GM12864 (cell line): ENCODE measurements around the gene CEBPE.

ENCODE experiments used
- DNase-seq: peaks from one replicate; pipeline ENCODE4 v3.0.0-alpha.2; 2011; ENCODE audit warnings: low read depth
- H3K4me3 ChIP-seq: 2 replicates; pipeline ENCODE4 v1.5.1; 2011; ENCODE audit warnings: mild to moderate bottlenecking, low read depth, low read length, control low read depth
- CTCF ChIP-seq: IDR thresholded peaks from 2 replicates; pipeline ENCODE4 v1.5.1; 2011; ENCODE audit warnings: low read depth, mild to moderate bottlenecking, moderate library complexity, low read length, control low read depth, inconsistent platforms; ENCODE audit errors: missing control alignments

The CEBPE gene

GRCh38 chr14:23119363-23120327, 590 bp upstream of the CEBPE start:
- peak; percentile 24 for DNase-seq
- no peak overlapping the region for H3K4me3 ChIP-seq
- no peak for TF ChIP-seq CTCF

GRCh38 chr14:23117371-23118020, 1.6 kb downstream of the CEBPE start:
- no peak for TF ChIP-seq CTCF
- H3K4me3 ChIP-seq, result no peak overlapping the region
- no peak for DNase-seq

- H3K4me3 ChIP-seq, result no peak overlapping the region
- TF ChIP-seq CTCF, result no peak
- no peak for DNase-seq
Measured at GRCh38 chr14:23115918-23116317, 3.1 kb downstream of the CEBPE start.

- no peak for TF ChIP-seq CTCF
- no peak for DNase-seq
- H3K4me3 ChIP-seq, result no peak overlapping the region
Measured at GRCh38 chr14:23115039-23115731, 3.9 kb downstream of the CEBPE start.

- no peak overlapping the region for H3K4me3 ChIP-seq
- TF ChIP-seq CTCF, result no peak
- DNase-seq, result no peak
Measured at GRCh38 chr14:23114669-23115038, 4.4 kb downstream of the CEBPE start.

GRCh38 chr14:23114120-23114458, 5.0 kb downstream of the CEBPE start:
- H3K4me3 ChIP-seq, result no peak overlapping the region
- TF ChIP-seq CTCF, result no peak
- DNase-seq, result no peak
